ENCODE data around the gene CDC42BPB.
"Not testable (repeated sequence)": the region's sequence is repeated elsewhere in the genome, so short reads cannot be mapped to it uniquely, and the experiment has no call there.

The CDC42BPB gene

GRCh38 chr14:102898776-102899515 lies 158.4 kb downstream of the CDC42BPB start:
- DNase-seq (ENCODE audit: low spot score): no peak

- no peak for DNase-seq (ENCODE audit: low spot score)
These were observed 159.1 kb downstream of the CDC42BPB start for GRCh38 chr14:102898298-102898697.

- no peak for DNase-seq (ENCODE audit: low spot score)
These were observed 159.9 kb downstream of the CDC42BPB start for GRCh38 chr14:102897299-102898027.

GRCh38 chr14:102896735-102897134 lies 160.6 kb downstream of the CDC42BPB start:
- DNase-seq (ENCODE audit: low spot score): not testable (repeated sequence)

GRCh38 chr14:102893452-102893851 lies 163.9 kb downstream of the CDC42BPB start:
- DNase-seq (ENCODE audit: low spot score): peak; percentile 79

DNA sequence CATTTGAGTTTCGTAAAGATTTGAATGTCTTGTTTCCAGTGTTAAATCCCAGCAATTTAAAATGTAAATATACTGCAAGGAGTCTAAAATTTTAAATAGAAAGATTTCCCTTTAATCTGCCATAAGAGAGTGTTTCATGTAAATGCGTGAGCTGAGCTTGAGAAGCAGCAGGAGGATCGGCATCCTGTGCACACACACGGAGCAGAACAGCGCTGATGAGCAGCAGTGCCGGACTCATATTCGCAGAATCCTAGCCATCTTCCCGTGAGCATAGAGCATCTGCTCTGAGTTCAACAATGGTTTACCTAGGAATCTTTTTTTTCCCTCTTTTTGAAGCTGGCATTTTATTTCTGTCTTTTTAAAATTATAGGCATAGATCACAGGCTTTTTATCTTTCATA lies 164.7 kb downstream of the CDC42BPB start:
- peak; percentile 46 for DNase-seq (ENCODE audit: low spot score)

DNA sequence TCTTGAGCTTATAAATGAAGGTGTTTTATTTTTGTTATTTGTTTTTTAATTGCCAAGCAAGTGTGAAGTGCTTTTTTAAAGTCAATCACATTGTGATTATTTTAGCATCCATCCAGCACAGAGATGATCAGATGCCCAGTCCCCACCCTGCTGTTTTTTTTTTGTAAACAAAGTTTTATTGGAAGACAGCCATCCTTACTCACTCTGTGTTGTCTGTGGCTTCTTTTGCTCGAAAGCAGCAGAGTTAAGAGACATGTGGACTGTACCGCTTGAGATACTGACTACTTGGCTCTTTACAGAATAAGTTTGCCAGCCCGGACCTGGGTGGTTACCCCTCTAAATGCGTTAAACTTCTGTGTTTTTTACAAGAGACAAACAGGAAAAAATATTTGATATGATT lies 165.8 kb downstream of the CDC42BPB start:
- DNase-seq (ENCODE audit: low spot score): no peak

GRCh38 chr14:102891111-102891510 lies 166.2 kb downstream of the CDC42BPB start:
- no peak for DNase-seq (ENCODE audit: low spot score)

DNA sequence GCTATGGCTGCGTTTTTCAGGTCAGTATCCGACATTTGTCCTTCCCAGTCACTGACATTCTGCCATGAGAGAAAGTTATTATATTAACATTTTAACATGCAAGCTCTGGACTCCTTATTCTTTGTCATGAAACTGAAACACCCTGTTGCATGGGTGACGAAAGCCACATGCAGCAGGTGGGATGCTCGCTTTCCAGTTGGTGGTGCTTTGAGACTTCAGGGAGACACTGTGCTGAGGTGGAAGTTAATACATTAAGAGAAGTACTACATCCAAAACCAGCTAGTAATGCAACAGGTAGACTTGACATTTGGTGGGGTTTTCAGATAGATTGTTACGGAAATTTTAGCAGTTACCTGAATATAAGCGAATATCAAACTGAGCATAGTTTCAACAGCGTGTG lies 167.7 kb downstream of the CDC42BPB start:
- no peak for DNase-seq (ENCODE audit: low spot score)

DNA sequence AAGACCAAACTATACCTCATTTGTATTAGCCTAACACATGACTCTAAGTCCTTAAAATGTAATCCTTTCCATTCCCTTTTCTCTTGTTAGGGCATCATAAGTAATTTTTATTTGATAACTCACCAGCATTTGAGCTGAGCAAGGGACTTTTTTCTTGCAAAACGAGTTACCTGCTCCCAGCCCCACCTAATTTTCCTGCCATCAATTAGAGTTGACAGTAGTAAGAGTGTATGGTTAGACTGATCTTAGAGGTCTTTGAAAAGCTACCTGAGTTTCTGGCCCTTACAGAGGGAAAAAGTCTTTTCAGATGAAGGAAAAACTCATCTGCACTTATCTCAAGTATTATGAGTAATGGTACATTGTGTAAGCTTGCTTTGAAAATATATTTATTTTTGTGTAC lies 168.6 kb downstream of the CDC42BPB start:
- DNase-seq (ENCODE audit: low spot score): no peak

DNA sequence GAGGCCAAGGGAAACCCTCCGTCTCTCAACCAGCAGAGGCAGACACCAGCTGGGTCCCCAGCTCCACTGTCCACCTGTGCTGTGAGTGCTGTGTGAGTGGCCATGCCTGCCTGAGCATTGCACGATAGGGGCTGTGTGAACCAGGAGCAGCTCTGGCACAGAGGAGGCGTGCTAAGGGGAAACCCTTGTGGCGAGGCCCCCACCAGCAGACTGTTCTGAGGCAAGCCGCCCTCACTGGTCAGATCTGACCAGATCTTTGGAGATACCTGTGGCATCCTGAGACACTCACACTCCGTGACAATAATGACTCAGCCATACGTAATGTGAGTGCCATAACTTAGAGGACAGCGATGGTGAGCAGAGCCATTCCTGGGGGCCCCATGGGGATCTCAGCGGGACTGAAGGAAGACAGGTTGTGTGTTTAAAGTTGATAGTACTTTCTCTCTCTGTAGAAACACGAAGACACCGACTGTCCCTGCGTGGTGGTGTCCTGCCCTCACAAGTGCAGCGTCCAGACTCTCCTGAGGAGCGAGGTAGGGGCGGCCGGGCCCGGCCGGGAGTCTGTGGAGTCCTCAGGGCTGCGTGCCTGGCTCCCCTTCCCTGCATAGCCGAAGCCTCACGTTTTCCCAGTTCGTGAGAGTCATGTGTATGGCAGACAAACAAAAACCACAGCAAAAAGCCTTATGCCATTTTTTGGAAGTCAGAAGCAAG lies 171.5 kb downstream of the CDC42BPB start:
- DNase-seq (ENCODE audit: low spot score): no peak

GRCh38 chr14:102883554-102883953 lies 173.8 kb downstream of the CDC42BPB start:
- DNase-seq (ENCODE audit: low spot score): no peak

DNA sequence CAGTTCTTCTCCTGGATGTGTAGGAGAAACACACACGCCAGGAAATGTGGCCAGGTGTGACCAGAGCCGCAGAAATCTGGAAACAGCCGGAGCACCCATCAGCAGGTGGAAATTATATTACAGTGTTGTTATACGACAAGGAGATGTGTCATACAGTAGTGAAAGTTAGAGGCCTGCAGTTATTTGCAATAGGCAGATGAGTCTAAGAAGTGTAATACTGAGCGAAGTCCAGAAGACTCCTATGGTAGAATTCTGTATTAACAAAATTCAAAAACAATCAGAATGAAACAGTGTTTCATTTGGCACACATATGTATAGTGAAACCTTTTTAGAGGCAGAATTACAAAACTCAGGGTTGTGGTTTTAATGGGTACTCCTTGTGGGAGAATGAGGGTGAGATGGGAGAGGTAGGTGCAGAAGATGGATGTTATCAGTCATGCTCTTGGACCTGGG lies 174.2 kb downstream of the CDC42BPB start:
- no peak for DNase-seq (ENCODE audit: low spot score)

Measured in cerebellar cortex (tissue), 1 donor.